ENCODE measurements around the gene SCAF1.

DNA sequence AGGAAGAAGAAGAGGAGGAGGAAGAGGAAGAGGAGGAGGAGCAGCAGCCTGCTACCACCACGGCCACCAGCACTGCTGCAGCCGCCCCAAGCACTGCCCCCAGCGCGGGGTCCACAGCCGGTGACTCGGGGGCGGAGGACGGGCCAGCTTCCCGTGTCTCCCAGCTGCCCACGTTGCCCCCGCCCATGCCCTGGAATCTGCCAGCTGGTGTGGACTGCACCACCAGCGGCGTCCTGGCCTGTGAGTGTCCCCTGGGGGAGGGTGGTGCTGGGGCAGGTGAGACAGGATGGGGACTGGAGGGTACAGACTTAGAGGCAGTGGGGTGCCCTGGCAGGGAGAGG, 11.4 kb downstream of the SCAF1 start:
- TF ChIP-seq, protein P1, sequence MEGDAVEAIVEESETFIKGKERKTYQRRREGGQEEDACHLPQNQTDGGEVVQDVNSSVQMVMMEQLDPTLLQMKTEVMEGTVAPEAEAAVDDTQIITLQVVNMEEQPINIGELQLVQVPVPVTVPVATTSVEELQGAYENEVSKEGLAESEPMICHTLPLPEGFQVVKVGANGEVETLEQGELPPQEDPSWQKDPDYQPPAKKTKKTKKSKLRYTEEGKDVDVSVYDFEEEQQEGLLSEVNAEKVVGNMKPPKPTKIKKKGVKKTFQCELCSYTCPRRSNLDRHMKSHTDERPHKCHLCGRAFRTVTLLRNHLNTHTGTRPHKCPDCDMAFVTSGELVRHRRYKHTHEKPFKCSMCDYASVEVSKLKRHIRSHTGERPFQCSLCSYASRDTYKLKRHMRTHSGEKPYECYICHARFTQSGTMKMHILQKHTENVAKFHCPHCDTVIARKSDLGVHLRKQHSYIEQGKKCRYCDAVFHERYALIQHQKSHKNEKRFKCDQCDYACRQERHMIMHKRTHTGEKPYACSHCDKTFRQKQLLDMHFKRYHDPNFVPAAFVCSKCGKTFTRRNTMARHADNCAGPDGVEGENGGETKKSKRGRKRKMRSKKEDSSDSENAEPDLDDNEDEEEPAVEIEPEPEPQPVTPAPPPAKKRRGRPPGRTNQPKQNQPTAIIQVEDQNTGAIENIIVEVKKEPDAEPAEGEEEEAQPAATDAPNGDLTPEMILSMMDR (conservative IDR thresholded peaks at IDR 0.05; ENCODE audit: low read depth in 2 of 2) = no peak
- no peak for TF ChIP-seq NANOG (IDR thresholded peaks at IDR 0.05; ENCODE audit: borderline replicate concordance)
- TF ChIP-seq, protein P2, sequence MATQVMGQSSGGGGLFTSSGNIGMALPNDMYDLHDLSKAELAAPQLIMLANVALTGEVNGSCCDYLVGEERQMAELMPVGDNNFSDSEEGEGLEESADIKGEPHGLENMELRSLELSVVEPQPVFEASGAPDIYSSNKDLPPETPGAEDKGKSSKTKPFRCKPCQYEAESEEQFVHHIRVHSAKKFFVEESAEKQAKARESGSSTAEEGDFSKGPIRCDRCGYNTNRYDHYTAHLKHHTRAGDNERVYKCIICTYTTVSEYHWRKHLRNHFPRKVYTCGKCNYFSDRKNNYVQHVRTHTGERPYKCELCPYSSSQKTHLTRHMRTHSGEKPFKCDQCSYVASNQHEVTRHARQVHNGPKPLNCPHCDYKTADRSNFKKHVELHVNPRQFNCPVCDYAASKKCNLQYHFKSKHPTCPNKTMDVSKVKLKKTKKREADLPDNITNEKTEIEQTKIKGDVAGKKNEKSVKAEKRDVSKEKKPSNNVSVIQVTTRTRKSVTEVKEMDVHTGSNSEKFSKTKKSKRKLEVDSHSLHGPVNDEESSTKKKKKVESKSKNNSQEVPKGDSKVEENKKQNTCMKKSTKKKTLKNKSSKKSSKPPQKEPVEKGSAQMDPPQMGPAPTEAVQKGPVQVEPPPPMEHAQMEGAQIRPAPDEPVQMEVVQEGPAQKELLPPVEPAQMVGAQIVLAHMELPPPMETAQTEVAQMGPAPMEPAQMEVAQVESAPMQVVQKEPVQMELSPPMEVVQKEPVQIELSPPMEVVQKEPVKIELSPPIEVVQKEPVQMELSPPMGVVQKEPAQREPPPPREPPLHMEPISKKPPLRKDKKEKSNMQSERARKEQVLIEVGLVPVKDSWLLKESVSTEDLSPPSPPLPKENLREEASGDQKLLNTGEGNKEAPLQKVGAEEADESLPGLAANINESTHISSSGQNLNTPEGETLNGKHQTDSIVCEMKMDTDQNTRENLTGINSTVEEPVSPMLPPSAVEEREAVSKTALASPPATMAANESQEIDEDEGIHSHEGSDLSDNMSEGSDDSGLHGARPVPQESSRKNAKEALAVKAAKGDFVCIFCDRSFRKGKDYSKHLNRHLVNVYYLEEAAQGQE (IDR thresholded peaks at IDR 0.05; ENCODE audit: unreplicated experiment) = no peak
- no peak for TF ChIP-seq EZH2phosphoT487 (IDR thresholded peaks at IDR 0.05; ENCODE audit: unreplicated experiment)
- TF ChIP-seq EZH2 (IDR thresholded peaks at IDR 0.05; ENCODE audit: low read depth, unreplicated experiment) = no peak
- no peak for TF ChIP-seq POLR2AphosphoS5 (IDR thresholded peaks at IDR 0.05; ENCODE audit: low read depth)

All from GM23338 (cell line).